T follicular helper cell (primary cell): ENCODE data around the gene NGDN.

Experiments used
- DNase-seq: peaks from one replicate; pipeline ENCODE4 v3.0.0-alpha.2; 2020; ENCODE audit warnings: low read depth

Gene NGDN

DNA sequence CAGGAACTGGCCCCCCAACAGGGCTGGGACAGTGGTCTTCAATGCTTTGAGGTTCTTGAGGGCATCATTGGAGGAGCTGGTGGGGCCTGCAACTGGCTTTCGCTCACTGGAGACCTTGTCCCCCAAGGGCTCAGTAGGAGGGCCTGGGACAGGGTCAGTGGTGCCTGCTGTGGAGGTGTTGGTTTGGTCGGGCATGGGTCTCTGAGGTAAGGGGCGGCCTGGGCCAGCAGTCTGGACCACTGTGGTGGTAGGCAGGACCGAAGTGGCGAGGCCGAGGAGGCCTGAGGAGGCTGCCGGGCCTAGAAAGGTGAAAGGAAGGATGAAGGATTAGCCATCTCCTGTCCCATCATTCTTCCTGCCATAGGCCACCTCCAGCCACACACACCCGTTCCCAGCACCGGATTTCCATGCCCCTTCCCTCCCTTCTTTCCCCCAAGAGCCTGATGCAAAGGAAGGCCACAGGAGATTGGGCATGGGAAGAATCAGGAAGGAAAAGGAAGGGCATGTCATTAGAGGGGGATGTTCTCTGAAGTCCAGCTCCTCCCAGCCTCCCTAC, 53.2 kb downstream of the NGDN start:
- DNase-seq: no peak

DNA sequence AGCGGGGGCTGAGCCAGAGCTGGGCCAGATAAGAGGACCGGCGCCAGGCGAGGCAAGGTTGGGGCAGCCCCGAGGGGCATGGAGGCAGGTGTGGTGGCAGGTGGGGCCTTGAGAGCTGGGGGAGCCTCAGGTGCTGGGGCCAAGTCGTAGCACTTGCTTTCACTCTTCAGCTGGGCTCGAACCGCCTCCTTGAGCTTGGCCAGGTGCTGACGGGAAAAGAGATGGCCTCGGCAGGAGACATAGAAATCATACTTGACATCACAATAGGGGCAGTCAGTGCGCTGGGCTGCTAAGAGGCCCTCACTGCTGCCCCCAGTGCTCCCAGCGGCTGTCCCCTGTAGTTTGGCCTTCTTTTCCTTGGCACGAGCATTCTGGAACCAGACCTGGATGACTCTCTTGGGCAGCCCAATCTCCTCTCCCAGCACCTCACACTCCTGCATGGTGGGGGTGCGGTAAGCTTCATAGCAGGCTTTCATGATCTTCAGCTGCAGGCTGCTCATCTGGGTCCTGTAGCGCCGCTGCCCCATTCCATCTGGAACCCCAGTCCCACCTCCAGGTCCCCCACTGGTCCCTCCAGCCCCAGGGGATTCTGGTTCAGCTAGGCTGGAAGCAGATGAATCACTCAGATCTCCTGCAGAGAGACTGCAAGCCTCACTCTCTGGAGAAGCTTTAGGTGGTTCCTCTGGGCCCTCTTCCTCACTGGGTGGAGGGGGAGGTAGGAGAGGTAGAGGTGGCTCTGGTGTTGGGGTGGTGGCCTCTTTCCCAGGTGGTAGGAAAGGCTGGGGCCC, 53.9 kb downstream of the NGDN start:
- DNase-seq: no peak

- DNase-seq: no peak
Measured at GRCh38 chr14:23524954-23525353, 55.5 kb downstream of the NGDN start.

GRCh38 chr14:23525611-23526010, 56.1 kb downstream of the NGDN start:
- DNase-seq: no peak
